ENCODE measurements around the gene RCOR1. TPM values are rescaled to one million over a fixed set of nuclear protein-coding genes. Genes with fewer than 3 reads are reported as not detected.

RCOR1 gene
- total and polyA plus RNA-seq, 2 of the 8 experiments (the other 6 are each of a cell fraction or from before 2014, with no cell fraction given): 12.3 to 26.3 TPM

DNA sequence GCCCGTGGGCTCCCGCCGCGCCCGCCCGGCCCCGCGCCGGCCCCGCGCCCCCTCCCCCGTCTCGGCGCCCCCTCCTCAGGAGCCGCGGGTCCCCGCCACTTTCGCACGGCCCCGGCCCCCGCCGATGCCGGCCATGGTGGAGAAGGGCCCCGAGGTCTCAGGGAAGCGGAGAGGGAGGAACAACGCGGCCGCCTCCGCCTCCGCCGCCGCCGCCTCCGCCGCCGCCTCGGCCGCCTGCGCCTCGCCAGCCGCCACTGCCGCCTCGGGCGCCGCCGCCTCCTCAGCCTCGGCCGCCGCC is 263 bp downstream of the RCOR1 start:
- Histone ChIP-seq H3K4me1 (replicated peaks in 1 of 4; ENCODE audit: control insufficient read depth in 3 of 4, insufficient read depth in 4 of 4, low read length in 3 of 4) (peaks cover 3 to 21% (median 10%) of the 10 kb centered on the region in 4 experiments; a peak in 6 of 7 replicates), H2BK15ac (ENCODE audit: low read length) (no peak overlapping the region), H4K91ac (replicated peaks; ENCODE audit: insufficient read length, low read length) (no peak overlapping the region), H3K23me2 (ENCODE audit: low read depth, low read length) (peaks cover 2% of the 10 kb centered on the region; the same call in 1 of the 2 replicates), H3K18ac (ENCODE audit: extremely low read depth, low read length) (no peak overlapping the region), H3K4ac (replicated peaks; ENCODE audit: insufficient read length, low read depth, low read length) (no peak overlapping the region), H3K36me3 (ENCODE audit: control insufficient read depth in 2 of 4, insufficient read depth in 4 of 4, low read length in 3 of 4) (no peaks in the 10 kb centered on the region; a peak in 1 of 8 replicates), H2BK5ac (ENCODE audit: low read depth, low read length) (no peak overlapping the region), H3K9ac (replicated peaks in 1 of 4; ENCODE audit: extremely low read depth in 1 of 4, low read depth in 3 of 4, low read length in 3 of 4) (peak overlapping the region in 1 of 4 experiments; percentile 74; a peak in 1 of 7 replicates), H3K4me2 (ENCODE audit: insufficient read depth in 1 of 2, low read depth in 2 of 2, low read length in 2 of 2) (peak overlapping the region in 1 of 2 experiments; percentile 92; a peak in 2 of 4 replicates), H3K56ac (replicated peaks; ENCODE audit: insufficient read length, low read depth, low read length) (no peak overlapping the region), H3K79me1 (ENCODE audit: low read depth, low read length) (no peaks in the 10 kb centered on the region), H3K23ac (ENCODE audit: insufficient read length) (no peak overlapping the region), H4K5ac (ENCODE audit: insufficient read length, low read depth, low read length) (no peak overlapping the region), H3K4me3 (ENCODE audit: extremely low read depth in 1 of 4, insufficient read depth in 2 of 4, low read depth in 3 of 4, low read length in 4 of 4) (peak overlapping the region; percentile 77 to 96 (median 80)), H3K27me3 (replicated peaks in 1 of 4; ENCODE audit: control insufficient read depth in 3 of 4, extremely low read depth in 1 of 4, insufficient read depth in 3 of 4, low read length in 3 of 4) (no peaks in the 10 kb centered on the region), H2AK5ac (ENCODE audit: low read depth, low read length) (no peak overlapping the region), H3K27ac (ENCODE audit: low read depth, low read length) (no peak overlapping the region), H2BK120ac (replicated peaks; ENCODE audit: low read depth, low read length) (no peak overlapping the region), H3K9me3 (ENCODE audit: insufficient read depth in 2 of 2, low read depth in 1 of 2, low read length in 1 of 2) (no peaks in the 10 kb centered on the region), H3K14ac (ENCODE audit: insufficient read length) (no peak overlapping the region), H2BK12ac (ENCODE audit: low read depth, low read length) (no peak overlapping the region), H2BK20ac (ENCODE audit: low read length) (no peak overlapping the region), H4K20me1 (replicated peaks in 1 of 2; ENCODE audit: control insufficient read depth in 1 of 2, insufficient read depth in 2 of 2, low read length in 2 of 2) (peaks cover 0 to 3% of the 10 kb centered on the region in 2 experiments), H4K8ac (ENCODE audit: extremely low read depth, insufficient read depth, low read length) (no peak overlapping the region), H3K79me2 (ENCODE audit: control insufficient read depth in 1 of 2, insufficient read depth in 2 of 2, low read length in 2 of 2) (peaks cover 5 to 40% of the 10 kb centered on the region in 2 experiments), H2AFZ (ENCODE audit: low read length) (no peak overlapping the region)
- ChIA-PET POLR2A (ENCODE audit: partially characterized antibody) (interaction anchor here (1.4 to 1.5 kb wide), 2 partner anchors 11 to 37 kb away, joined by 3 to 4 read pairs; no protein-coding TSS in a partner anchor), CTCF (ENCODE audit: partially characterized antibody) (interaction anchor here (1.1 to 2.4 kb wide), 2 partner anchors 11 to 93 kb away, joined by 4 to 14 read pairs; no protein-coding TSS in a partner anchor)
- DNase-seq (ENCODE audit: low read depth in 1 of 2, low spot score in 2 of 2) (no peak), FAIRE-seq (no peak)
- 3% methylated on average over 11 of the region's 49 CpGs; no CpG with 5 or more reads in 1 of the 2 experiments for WGBS, 2 experiments (ENCODE audit: extremely low coverage in 1 of 2, insufficient coverage in 1 of 2, insufficient read length in 1 of 2, insufficient replicate concordance in 2 of 2, low coverage in 1 of 2, low lambda C conversion rate in 2 of 2, missing lambda C conversion rate in 1 of 2)
- no peak for TF ChIP-seq CBX8 (IDR thresholded peaks at IDR 0.05; ENCODE audit: borderline replicate concordance, low read depth, low read length)
- no peak for TF ChIP-seq JUN (IDR thresholded peaks at IDR 0.05; ENCODE audit: low read depth, low read length)
- no peak for TF ChIP-seq HDAC2 (IDR thresholded peaks at IDR 0.05; ENCODE audit: borderline replicate concordance in 1 of 2, low read depth in 2 of 2, low read length in 2 of 2)
- TF ChIP-seq RAD21 (IDR thresholded peaks at IDR 0.05 in 1 of 2, conservative IDR thresholded peaks at IDR 0.05 in 1 of 2; ENCODE audit: low read depth in 2 of 2, low read length in 2 of 2): no peak
- no peak for TF ChIP-seq KDM5A (IDR thresholded peaks at IDR 0.05; ENCODE audit: low read length)
- no peak for TF ChIP-seq TBP (IDR thresholded peaks at IDR 0.05; ENCODE audit: low read depth, low read length)
- no peak for TF ChIP-seq SUZ12 (IDR thresholded peaks at IDR 0.05; ENCODE audit: low read length)
- TF ChIP-seq GABPA (IDR thresholded peaks at IDR 0.05; ENCODE audit: borderline replicate concordance, insufficient read depth, low read length): no peak
- no peak for TF ChIP-seq POU5F1 (IDR thresholded peaks at IDR 0.05; ENCODE audit: low read depth, low read length)
- TF ChIP-seq, protein P1, sequence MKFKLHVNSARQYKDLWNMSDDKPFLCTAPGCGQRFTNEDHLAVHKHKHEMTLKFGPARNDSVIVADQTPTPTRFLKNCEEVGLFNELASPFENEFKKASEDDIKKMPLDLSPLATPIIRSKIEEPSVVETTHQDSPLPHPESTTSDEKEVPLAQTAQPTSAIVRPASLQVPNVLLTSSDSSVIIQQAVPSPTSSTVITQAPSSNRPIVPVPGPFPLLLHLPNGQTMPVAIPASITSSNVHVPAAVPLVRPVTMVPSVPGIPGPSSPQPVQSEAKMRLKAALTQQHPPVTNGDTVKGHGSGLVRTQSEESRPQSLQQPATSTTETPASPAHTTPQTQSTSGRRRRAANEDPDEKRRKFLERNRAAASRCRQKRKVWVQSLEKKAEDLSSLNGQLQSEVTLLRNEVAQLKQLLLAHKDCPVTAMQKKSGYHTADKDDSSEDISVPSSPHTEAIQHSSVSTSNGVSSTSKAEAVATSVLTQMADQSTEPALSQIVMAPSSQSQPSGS (IDR thresholded peaks at IDR 0.05; ENCODE audit: low read length): no peak
- no peak for TF ChIP-seq KDM1A (IDR thresholded peaks at IDR 0.05; ENCODE audit: borderline replicate concordance, low read length)
- no peak for TF ChIP-seq GTF2F1 (IDR thresholded peaks at IDR 0.05; ENCODE audit: borderline replicate concordance, low read depth, low read length)
